ENCODE measurements around the gene SPPL3.

GRCh38 chr12:120813588-120814153 is 90.5 kb downstream of the SPPL3 start:
- no peak for TF ChIP-seq EZH2 (IDR thresholded peaks at IDR 0.05)
- no peak for TF ChIP-seq POLR2AphosphoS5 (IDR thresholded peaks at IDR 0.05; ENCODE audit: borderline replicate concordance, low read depth, low read length)

Measured in SK-N-MC (cell line).